Measurements from ENCODE around the gene FCHSD1. TPM values are rescaled to one million over a fixed set of nuclear protein-coding genes. Genes with fewer than 3 reads are reported as not detected.

The FCHSD1 gene
- total RNA-seq, 1 donor from 2014 or later = 8.7 TPM

- DNase-seq (ENCODE audit: low spot score) = no peak
- Histone ChIP-seq H3K4me1 (peaks cover 34% of the 10 kb centered on the region), H3K4me2 (peak overlapping the region; percentile 79), H2AFZ (replicated peaks) (no peak overlapping the region), H3K9ac (no peak overlapping the region), H3K27ac (no peak overlapping the region), H3F3A (ENCODE audit: low read depth) (peaks cover 43% of the 10 kb centered on the region), H3K27me3 (no peaks in the 10 kb centered on the region), H3K9me3 (ENCODE audit: low read depth) (no peaks in the 10 kb centered on the region), H4K20me1 (ENCODE audit: low read depth) (peaks cover 2% of the 10 kb centered on the region), H3K36me3 (no peaks in the 10 kb centered on the region), H3K79me2 (ENCODE audit: low read depth) (no peaks in the 10 kb centered on the region), H3K4me3 (no peak overlapping the region)
- Mint-ChIP-seq H3K27me3 (ENCODE audit: insufficient read depth, low read depth) (peaks cover 2% of the 10 kb centered on the region), H3K4me1 (peaks cover 41% of the 10 kb centered on the region), H3K27ac (peak overlapping the region; percentile 93), H3K9me3 (no peaks in the 10 kb centered on the region), H3K4me3 (peak overlapping the region; percentile 69), H3K36me3 (peaks cover 13% of the 10 kb centered on the region)
- TF ChIP-seq EZH2phosphoT487 (IDR thresholded peaks at IDR 0.05) (no peak), EZH2 (IDR thresholded peaks at IDR 0.05) (no peak), CTCF (IDR thresholded peaks at IDR 0.05) (no peak)
Observed at GRCh38 chr5:141680178-141680577, 29.0 kb upstream of the FCHSD1 start.

GRCh38 chr5:141677415-141677814 is 26.2 kb upstream of the FCHSD1 start:
- H3K36me3 ChIP-seq = no peaks in the 10 kb centered on the region
- H3K4me1 Mint-ChIP-seq = peaks cover 43% of the 10 kb centered on the region
- peak; percentile 53 for DNase-seq (ENCODE audit: low spot score)
- H3K79me2 ChIP-seq (ENCODE audit: low read depth) = no peaks in the 10 kb centered on the region
- no peak overlapping the region for H3K27ac Mint-ChIP-seq
- H3K4me3 ChIP-seq = no peak overlapping the region
- no peak for TF ChIP-seq EZH2 (IDR thresholded peaks at IDR 0.05)
- peak; percentile 62 for TF ChIP-seq CTCF (IDR thresholded peaks at IDR 0.05)
- H3K9ac ChIP-seq = no peak overlapping the region
- peaks cover 24% of the 10 kb centered on the region for H3F3A ChIP-seq (ENCODE audit: low read depth)
- H3K9me3 Mint-ChIP-seq = no peaks in the 10 kb centered on the region
- H3K36me3 Mint-ChIP-seq = peaks cover 15% of the 10 kb centered on the region
- H3K27ac ChIP-seq = no peak overlapping the region
- no peak overlapping the region for H3K4me3 Mint-ChIP-seq
- H2AFZ ChIP-seq (replicated peaks) = no peak overlapping the region
- no peak overlapping the region for H3K4me2 ChIP-seq
- peaks cover 2% of the 10 kb centered on the region for H3K27me3 Mint-ChIP-seq (ENCODE audit: insufficient read depth, low read depth)
- no peaks in the 10 kb centered on the region for H3K27me3 ChIP-seq
- H4K20me1 ChIP-seq (ENCODE audit: low read depth) = peaks cover 2% of the 10 kb centered on the region
- peaks cover 17% of the 10 kb centered on the region for H3K4me1 ChIP-seq
- H3K9me3 ChIP-seq (ENCODE audit: low read depth) = no peaks in the 10 kb centered on the region

- H3K9ac ChIP-seq = no peak overlapping the region
- peaks cover 6% of the 10 kb centered on the region for H3K4me1 ChIP-seq
- H3K27me3 ChIP-seq = no peaks in the 10 kb centered on the region
- no peaks in the 10 kb centered on the region for H3K36me3 ChIP-seq
- peaks cover 2% of the 10 kb centered on the region for H4K20me1 ChIP-seq (ENCODE audit: low read depth)
- peaks cover 9% of the 10 kb centered on the region for H3F3A ChIP-seq (ENCODE audit: low read depth)
- no peaks in the 10 kb centered on the region for H3K9me3 ChIP-seq (ENCODE audit: low read depth)
- H3K4me3 ChIP-seq = no peak overlapping the region
- H2AFZ ChIP-seq (replicated peaks) = no peak overlapping the region
- DNase-seq (ENCODE audit: low spot score) = no peak
- no peak overlapping the region for H3K4me2 ChIP-seq
- H3K9me3 Mint-ChIP-seq = no peaks in the 10 kb centered on the region
- H3K4me1 Mint-ChIP-seq = peaks cover 31% of the 10 kb centered on the region
- no peak for TF ChIP-seq EZH2 (IDR thresholded peaks at IDR 0.05)
- TF ChIP-seq CTCF (IDR thresholded peaks at IDR 0.05) = no peak
- TF ChIP-seq EZH2phosphoT487 (IDR thresholded peaks at IDR 0.05) = no peak
- peaks cover 15% of the 10 kb centered on the region for H3K36me3 Mint-ChIP-seq
- no peak overlapping the region for H3K4me3 Mint-ChIP-seq
- no peaks in the 10 kb centered on the region for H3K79me2 ChIP-seq (ENCODE audit: low read depth)
- H3K27ac ChIP-seq = no peak overlapping the region
- H3K27ac Mint-ChIP-seq = no peak overlapping the region
- no peaks in the 10 kb centered on the region for H3K27me3 Mint-ChIP-seq (ENCODE audit: insufficient read depth, low read depth)
Observed at GRCh38 chr5:141675672-141676071, 24.5 kb upstream of the FCHSD1 start.
